Measurements from ENCODE around the gene KHSRP. TPM values are rescaled to one million over a fixed set of nuclear protein-coding genes. Genes with fewer than 3 reads are reported as not detected.
A peak's percentile ranks its signal among the peaks of the same experiment; 100 is the strongest.

Gene KHSRP
- total and polyA plus RNA-seq, 8 donors = 173 to 333 (median 265) TPM

DNA sequence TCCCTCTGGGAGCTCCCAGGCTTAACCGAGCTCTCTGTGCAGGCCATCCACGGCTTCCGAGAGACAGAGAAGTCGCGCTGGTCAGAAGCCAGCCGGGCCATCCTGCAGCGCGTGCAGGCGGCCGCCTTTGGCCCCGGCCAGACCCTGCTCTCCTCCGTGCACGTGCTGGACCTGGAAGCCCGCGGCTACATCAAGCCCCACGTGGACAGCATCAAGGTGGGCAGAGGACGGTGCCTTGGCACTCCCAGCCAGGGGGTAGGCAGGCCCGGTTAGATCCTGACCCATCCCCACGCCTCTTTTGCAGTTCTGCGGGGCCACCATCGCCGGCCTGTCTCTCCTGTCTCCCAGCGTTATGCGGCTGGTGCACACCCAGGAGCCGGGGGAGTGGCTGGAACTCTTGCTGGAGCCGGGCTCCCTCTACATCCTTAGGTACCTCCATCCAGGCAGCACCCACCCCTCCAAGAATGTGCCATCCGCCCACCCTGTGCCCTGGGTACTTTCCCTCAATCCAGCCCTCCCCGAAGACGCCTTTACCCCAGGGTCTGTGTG is 50.4 kb downstream of the KHSRP start:
- no peaks in the 10 kb centered on the region for H3K9me3 ChIP-seq
- H3K27me3 ChIP-seq = no peaks in the 10 kb centered on the region
- no peak for ATAC-seq
- H3K27ac ChIP-seq = peak overlapping the region in 1 of 2 donors; percentile 53
- no peak for DNase-seq
- intact Hi-C loops (cut with DNase I) = no loop called here
- H3K4me3 ChIP-seq = peak overlapping the region in 1 of 2 donors; percentile 93
- H3K36me3 ChIP-seq = peaks cover 0 to 29% of the 10 kb centered on the region in 2 donors
- peaks cover 3 to 12% of the 10 kb centered on the region in 2 donors for H3K4me1 ChIP-seq
- TF ChIP-seq, protein P1, sequence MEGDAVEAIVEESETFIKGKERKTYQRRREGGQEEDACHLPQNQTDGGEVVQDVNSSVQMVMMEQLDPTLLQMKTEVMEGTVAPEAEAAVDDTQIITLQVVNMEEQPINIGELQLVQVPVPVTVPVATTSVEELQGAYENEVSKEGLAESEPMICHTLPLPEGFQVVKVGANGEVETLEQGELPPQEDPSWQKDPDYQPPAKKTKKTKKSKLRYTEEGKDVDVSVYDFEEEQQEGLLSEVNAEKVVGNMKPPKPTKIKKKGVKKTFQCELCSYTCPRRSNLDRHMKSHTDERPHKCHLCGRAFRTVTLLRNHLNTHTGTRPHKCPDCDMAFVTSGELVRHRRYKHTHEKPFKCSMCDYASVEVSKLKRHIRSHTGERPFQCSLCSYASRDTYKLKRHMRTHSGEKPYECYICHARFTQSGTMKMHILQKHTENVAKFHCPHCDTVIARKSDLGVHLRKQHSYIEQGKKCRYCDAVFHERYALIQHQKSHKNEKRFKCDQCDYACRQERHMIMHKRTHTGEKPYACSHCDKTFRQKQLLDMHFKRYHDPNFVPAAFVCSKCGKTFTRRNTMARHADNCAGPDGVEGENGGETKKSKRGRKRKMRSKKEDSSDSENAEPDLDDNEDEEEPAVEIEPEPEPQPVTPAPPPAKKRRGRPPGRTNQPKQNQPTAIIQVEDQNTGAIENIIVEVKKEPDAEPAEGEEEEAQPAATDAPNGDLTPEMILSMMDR (IDR thresholded peaks at IDR 0.05) = no peak

DNA sequence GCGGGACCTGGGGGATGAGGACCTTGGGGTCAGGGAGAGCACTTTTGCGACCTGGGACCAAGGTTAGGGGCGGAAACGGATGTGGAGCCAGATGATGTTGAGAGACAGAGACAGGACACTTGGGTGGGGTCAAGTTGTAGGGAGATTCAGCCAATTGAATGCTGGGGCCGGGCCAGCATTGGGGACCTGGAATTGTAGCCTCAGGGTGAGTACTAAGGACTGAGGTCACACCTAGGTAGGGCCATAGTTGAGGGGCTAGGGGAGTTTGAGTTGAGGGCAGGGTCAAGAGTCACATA is 50.9 kb downstream of the KHSRP start:
- peaks cover 0 to 29% of the 10 kb centered on the region in 2 donors for H3K36me3 ChIP-seq
- DNase-seq = no peak
- H3K4me1 ChIP-seq = peaks cover 3 to 12% of the 10 kb centered on the region in 2 donors
- H3K9me3 ChIP-seq = no peaks in the 10 kb centered on the region
- no peak for ATAC-seq
- peak overlapping the region; percentile 11 to 93 for H3K4me3 ChIP-seq
- TF ChIP-seq, protein P1 (IDR thresholded peaks at IDR 0.05) = no peak
- H3K27ac ChIP-seq = peak overlapping the region; percentile 48 to 53
- no peaks in the 10 kb centered on the region for H3K27me3 ChIP-seq
- intact Hi-C loops (cut with DNase I) = no loop called here

DNA sequence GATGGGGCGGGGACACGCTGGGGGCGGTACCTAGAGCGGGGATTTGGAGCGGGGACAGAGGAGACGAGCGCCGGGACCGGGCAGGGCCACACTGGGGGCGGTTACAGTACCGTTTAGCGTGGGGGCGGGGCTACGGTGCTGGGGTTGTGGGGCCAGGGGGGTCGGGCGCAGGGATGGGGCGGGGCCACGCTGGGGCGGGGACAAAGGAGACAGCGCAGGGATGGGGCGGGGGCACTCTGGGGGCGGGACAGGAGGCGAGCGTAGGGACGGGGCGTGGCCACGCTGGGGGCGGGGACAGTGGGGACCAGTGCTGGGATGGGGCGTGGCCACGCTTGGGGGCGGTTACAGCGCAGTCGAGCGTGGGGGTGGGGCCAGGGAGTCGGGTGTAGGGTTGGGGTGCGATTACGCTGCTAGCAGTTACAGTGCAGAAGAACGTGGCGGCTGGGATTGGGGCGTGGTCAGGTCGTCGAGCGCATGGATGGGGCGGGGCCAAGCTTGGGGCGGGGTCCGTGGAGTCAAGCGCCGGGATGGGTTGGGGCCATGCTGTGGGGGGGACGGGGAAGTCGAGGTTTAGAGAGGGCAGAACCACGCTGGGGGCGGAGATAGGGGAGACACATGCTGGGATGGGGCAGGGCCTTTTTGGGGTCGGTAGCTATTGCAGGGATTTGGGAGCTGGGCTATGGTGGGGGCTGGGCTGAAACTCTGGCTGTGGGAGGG is 51.4 kb downstream of the KHSRP start:
- H3K36me3 ChIP-seq = peaks cover 0 to 30% of the 10 kb centered on the region in 2 donors
- intact Hi-C loops (cut with DNase I) = no loop called here
- H3K4me1 ChIP-seq = peaks cover 3 to 12% of the 10 kb centered on the region in 2 donors
- peak overlapping the region; percentile 97 for H3K27ac ChIP-seq
- no peaks in the 10 kb centered on the region for H3K27me3 ChIP-seq
- TF ChIP-seq, protein P1 (IDR thresholded peaks at IDR 0.05) = no peak
- DNase-seq (peak; percentile 97 to 100 (median 100)), ATAC-seq (peak; percentile 88)
- no peaks in the 10 kb centered on the region for H3K9me3 ChIP-seq
- H3K4me3 ChIP-seq = peak overlapping the region; percentile 71 to 93

DNA sequence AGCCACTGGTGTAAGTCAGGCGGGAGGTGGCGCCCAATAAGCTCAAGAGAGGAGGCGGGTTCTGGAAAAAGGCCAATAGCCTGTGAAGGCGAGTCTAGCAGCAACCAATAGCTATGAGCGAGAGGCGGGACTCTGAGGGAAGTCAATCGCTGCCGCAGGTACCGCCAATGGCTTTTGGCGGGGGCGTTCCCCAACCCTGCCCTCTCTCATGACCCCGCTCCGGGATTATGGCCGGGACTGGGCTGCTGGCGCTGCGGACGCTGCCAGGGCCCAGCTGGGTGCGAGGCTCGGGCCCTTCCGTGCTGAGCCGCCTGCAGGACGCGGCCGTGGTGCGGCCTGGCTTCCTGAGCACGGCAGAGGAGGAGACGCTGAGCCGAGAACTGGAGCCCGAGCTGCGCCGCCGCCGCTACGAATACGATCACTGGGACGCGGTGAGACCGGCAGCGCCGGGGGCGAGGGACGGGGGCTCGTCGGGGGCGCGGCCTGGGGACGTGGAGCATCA is 52.0 kb downstream of the KHSRP start, which contains the start of gene ALKBH7:
ALKBH7 (plus strand) TSS at position 201 of the 502 bp plus-strand sequence; CDS start at position 228, 27 bp downstream.
- DNase-seq (peak; percentile 95 to 100 (median 100)), ATAC-seq (peak; percentile 91)
- peak within 1 kb of the TSS; percentile 97 for H3K27ac ChIP-seq
- H3K27me3 ChIP-seq = no peaks in the 10 kb centered on the region
- intact Hi-C loops (cut with DNase I) = no loop called here
- H3K4me1 ChIP-seq = peaks cover 3 to 12% of the 10 kb centered on the region in 2 donors
- H3K9me3 ChIP-seq = no peaks in the 10 kb centered on the region
- peak within 1 kb of the TSS; percentile 71 to 93 for H3K4me3 ChIP-seq
- TF ChIP-seq, protein P1 (IDR thresholded peaks at IDR 0.05) = no peak
- H3K36me3 ChIP-seq = peaks cover 0 to 33% of the 10 kb centered on the region in 2 donors

DNA sequence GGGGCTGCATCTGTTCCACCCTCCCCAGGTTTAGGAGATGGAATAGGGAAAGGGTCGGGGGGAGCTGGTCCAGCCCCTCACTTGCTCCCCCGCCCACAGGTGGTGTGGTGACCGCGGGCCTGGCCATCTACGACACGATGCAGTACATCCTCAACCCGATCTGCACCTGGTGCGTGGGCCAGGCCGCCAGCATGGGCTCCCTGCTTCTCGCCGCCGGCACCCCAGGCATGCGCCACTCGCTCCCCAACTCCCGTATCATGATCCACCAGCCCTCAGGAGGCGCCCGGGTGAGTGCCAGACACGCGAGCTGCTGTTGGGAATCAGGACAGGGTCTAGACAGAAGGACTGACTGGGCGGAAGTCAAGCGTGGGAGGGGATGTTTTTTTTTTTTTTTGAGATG is 60.3 kb downstream of the KHSRP start:
- Histone ChIP-seq H3K27me3 (no peaks in the 10 kb centered on the region), H3K4me3 (no peak overlapping the region), H3K36me3 (peaks cover 0 to 61% of the 10 kb centered on the region in 2 donors), H3K9me3 (no peaks in the 10 kb centered on the region), H3K4me1 (peaks cover 10 to 21% of the 10 kb centered on the region in 2 donors), H3K27ac (no peak overlapping the region)
- TF ChIP-seq, protein P1 (IDR thresholded peaks at IDR 0.05) = no peak
- DNase-seq (no peak), ATAC-seq (no peak)
- intact Hi-C loops (cut with DNase I) = no loop called here
